Measurements from ENCODE around the gene TMEM258. TPM values are rescaled to one million over a fixed set of nuclear protein-coding genes. Genes with fewer than 3 reads are reported as not detected.

Gene TMEM258
- total RNA-seq, 1 donor from 2014 or later, result 187 TPM

Other genes with a start within 250 kb of the TMEM258 start
- 0.23 and 0.43 TPM in 2 replicates for gene SYT7, start 211.5 kb downstream of the TMEM258 start, total RNA-seq
- 0.09 and 0.14 TPM in 2 replicates for gene DAGLA, start 112.2 kb downstream of the TMEM258 start, total RNA-seq
- gene MYRF, start 40.0 kb downstream of the TMEM258 start, total RNA-seq, result 1.1 and 1.2 TPM in 2 replicates
- gene FEN1, start 312 bp upstream of the TMEM258 start, total RNA-seq, result 144 and 152 TPM in 2 replicates
- gene FADS1, start 24.4 kb upstream of the TMEM258 start, total RNA-seq, result 92.5 and 94.7 TPM in 2 replicates
- 278 and 283 TPM in 2 replicates for gene FADS2, start 35.7 kb upstream of the TMEM258 start, total RNA-seq
- gene FADS3, start 98.9 kb upstream of the TMEM258 start, total RNA-seq, result 13.5 and 15.6 TPM in 2 replicates
- gene RAB3IL1, start 125.0 kb upstream of the TMEM258 start, total RNA-seq, result 0.12 and 0.26 TPM in 2 replicates
- 0.07 TPM in 1 of 2 replicates, not detected in the other for gene BEST1, start 157.8 kb upstream of the TMEM258 start, total RNA-seq
- 500 and 515 TPM in 2 replicates for gene FTH1, start 175.0 kb upstream of the TMEM258 start, total RNA-seq

All from activated CD4-positive, alpha-beta T cell treated with anti-CD3 and anti-CD28 coated beads, Interleukin-2, amount 10 ng/mL, durations not matched to agents 24 days and 14 days (primary cell).